ENCODE results near the gene RFX4. TPM values are rescaled to one million over a fixed set of nuclear protein-coding genes. Genes with fewer than 3 reads are reported as not detected.
"Not testable (repeated sequence)": the region's sequence is repeated elsewhere in the genome, so short reads cannot be mapped to it uniquely, and the experiment has no call there.

Gene RFX4
- total RNA-seq, 1 donor from 2014 or later = not detected

- intact Hi-C loops (cut with micrococcal nuclease) = no loop called here
Measured at GRCh38 chr12:106590601-106591000, 7.8 kb downstream of the RFX4 start.

DNA sequence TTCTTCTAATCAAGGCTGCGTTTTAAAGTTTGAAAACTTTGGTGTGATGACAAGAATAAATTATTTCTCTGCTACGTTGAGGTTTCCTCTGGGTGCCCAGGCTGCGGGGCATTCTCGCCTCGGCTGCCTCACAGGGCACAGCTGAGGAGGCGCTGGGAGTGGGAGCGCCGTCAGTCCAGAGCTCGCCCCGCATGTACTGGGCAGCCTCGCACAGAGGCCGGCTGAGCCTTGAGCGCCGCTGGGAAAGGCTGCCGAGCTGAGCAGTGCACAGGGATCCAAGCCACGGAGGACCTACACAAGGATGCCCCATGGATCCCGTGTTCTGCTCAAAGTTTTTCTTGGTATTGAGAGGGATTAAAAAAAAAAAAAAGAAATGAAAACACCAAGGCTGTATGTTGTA, 11.6 kb downstream of the RFX4 start:
- intact Hi-C loops (cut with micrococcal nuclease) = no loop called here

- intact Hi-C loops (cut with micrococcal nuclease) = no loop called here
Measured at GRCh38 chr12:106595268-106595667, 12.5 kb downstream of the RFX4 start.

DNA sequence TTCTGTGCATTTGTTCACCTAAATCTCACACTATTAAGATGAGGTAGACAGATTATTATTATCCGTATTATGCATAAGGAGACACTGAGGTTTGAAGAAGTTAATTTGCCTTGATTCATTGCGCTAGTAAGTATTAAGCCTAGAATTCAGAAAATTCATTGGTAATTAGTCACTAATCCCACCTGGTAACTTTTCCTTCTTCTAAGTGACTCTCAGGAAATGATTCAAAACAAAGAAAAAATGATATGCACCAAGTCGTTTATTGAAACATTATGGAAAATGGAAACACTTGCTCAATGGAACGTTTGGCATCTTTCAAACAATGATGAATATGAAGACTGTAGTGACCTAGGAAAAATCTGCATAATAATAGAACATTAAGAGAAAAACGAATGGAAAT, 15.2 kb downstream of the RFX4 start:
- intact Hi-C loops (cut with micrococcal nuclease) = no loop called here

DNA sequence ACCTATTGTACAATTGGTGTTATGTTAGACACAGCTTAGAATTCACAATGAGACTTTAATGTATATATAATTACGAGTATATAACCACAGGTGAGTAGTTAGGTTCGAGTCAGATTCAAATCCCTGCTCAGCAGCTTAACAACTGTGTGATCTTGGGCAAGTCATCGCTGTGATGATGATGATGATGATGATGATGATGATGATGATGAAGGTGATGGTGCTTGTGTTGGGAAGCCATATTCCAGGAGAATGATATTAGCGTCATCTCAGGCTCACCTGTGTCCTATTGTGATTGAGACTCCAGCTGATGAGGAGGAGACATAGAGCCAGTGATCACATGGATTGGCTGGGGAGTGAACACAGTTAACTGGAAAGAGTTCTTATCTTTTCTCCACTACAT, 16.5 kb downstream of the RFX4 start:
- intact Hi-C loops (cut with micrococcal nuclease) = no loop called here

GRCh38 chr12:106600503-106600902, 17.7 kb downstream of the RFX4 start:
- intact Hi-C loops (cut with micrococcal nuclease) = no loop called here

- intact Hi-C loops (cut with micrococcal nuclease) = no loop called here
Measured at GRCh38 chr12:106601031-106601430, 18.2 kb downstream of the RFX4 start.

DNA sequence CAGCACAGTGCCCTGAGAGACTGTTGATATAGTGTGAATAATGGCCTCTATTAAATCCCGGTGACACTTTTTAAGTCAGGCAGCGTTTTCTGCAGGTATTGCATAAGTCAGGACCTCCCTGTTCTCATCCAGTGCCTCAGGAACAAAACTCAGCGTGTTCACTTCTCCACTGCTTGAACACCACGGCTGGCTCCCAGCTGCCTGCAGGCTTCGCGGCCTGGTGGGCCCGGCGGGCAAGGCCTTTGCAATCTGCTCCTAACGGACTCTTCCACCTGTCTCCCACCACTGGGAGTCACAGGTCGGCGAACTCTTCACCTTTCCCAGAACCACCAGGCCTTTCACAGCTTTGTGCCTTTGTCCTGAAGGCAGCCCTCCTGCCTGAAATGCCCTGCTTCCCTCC, 18.7 kb downstream of the RFX4 start:
- intact Hi-C loops (cut with micrococcal nuclease) = no loop called here

DNA sequence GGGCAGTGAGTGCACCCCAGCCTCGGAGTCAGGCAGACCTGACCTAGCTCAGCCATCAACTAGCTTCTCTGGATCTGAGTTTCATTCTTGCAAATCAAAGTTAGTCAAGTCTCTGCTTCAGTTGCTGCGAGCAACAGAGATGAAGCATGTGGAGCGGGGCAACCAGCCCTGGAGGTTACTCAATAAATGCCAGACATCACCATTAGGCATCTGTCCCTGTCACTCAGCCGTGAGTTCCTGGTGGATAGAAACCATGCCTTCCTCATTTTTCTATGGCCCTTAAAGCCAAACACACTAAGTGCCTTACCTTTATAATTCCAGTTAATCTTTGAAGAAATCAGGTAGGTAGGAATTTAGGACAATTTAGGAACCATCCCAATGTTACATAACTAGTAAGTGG, 19.3 kb downstream of the RFX4 start:
- intact Hi-C loops (cut with micrococcal nuclease) = no loop called here

GRCh38 chr12:106605254-106605653, 22.4 kb downstream of the RFX4 start:
- intact Hi-C loops (cut with micrococcal nuclease) = no loop called here

- intact Hi-C loops (cut with micrococcal nuclease) = not testable (repeated sequence)
Measured at GRCh38 chr12:106620588-106620987, 37.8 kb downstream of the RFX4 start.

GRCh38 chr12:106625976-106626375, 43.2 kb downstream of the RFX4 start:
- intact Hi-C loops (cut with micrococcal nuclease) = no loop called here

DNA sequence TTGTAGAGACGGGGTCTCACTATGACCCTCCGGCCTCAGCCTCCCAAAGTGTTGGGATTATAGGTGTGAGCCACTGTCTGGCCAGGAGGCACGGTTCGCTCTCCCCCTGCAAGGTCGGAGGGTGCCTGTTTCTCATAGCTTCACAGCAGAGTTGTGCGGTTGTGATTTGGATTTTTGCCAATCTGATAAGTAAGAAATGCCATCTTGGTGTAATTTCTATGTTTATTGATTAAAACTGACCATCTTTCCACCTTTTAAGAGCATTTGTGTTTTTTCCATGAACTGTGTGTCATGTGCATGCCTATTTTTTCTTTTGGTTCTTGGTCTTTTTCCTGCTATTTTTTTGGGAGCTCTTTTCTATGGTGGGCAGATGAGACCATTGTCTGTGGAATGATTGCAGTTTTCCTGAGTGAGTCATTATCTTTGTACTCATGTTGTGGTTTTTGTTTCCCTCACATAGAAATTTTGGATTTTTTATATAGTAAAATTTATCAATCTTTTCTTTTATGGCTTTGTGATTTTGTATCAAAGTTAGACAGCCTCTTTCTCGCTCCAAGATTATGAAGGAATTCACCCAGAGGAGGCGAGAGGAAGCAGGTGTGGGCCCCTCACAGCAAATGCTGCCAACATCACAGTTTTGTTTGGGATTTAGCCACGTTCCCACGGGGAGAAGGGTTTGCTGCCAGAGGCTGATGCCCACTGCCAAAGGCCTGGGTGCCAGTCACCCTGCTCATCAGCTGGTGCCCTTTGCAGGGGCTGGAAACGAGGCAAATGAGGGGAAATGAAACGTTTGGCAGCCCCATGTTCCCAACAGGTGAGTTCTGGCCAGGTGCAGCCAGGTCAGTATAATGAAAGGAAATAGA, 47.2 kb downstream of the RFX4 start:
- intact Hi-C loops (cut with micrococcal nuclease) = no loop called here

DNA sequence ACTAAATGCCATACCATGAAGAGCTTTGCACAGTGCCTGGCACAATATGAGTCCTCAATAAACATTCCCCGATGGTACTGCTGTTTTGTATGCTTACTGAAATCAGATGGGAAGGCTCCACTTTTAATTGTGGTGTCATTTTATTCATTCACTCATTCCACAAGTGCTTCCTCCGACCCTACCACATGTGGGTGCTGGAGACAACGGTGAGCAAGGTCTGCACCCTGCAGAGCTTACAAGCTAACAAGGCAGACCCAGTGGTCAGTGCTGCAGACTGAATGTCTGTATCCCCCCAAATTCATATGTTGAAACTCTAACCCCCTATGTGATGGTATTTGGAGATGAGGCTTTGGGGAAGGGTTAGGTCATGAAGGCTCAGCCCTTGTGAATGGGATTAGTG, 48.3 kb downstream of the RFX4 start:
- intact Hi-C loops (cut with micrococcal nuclease) = no loop called here

DNA sequence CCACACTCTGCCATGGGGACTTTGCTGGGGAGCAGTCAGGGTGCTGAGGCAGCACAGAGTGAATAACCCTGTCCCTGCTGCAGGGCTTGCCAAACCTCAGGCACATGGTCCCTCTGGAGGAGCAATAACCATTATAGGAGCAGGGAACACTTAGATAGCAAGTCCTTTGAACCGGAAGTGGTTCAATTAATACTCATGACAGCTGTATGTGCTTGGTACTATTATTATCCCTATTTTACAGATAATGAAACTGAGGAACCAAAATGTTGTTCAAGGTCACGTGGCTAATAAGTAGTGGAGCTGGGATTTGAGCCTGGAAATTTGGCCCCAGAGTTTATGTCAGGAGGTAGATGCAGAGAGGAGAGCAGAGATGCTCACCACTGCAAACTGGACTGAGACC, 49.0 kb downstream of the RFX4 start:
- intact Hi-C loops (cut with micrococcal nuclease) = no loop called here

GRCh38 chr12:106632797-106633450, 50.1 kb downstream of the RFX4 start:
- intact Hi-C loops (cut with micrococcal nuclease) = no loop called here

DNA sequence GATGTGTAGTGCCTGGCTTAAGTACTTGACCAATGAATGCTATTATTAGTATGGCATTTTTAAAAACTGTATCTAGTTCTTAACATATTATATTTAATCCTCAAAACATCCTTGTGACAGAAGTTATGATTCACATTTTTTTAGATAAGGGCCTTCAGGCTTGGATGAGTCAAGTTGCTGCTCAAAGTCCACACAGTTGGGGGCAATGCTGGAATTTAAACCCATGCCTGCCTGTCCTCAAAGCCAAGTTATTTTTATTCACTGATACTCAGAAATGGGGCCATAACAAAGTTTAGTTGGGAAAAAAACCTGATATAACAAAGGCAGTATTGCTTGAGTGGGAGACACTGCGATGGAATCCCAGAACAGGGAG, 50.6 kb downstream of the RFX4 start:
- intact Hi-C loops (cut with micrococcal nuclease) = no loop called here

DNA sequence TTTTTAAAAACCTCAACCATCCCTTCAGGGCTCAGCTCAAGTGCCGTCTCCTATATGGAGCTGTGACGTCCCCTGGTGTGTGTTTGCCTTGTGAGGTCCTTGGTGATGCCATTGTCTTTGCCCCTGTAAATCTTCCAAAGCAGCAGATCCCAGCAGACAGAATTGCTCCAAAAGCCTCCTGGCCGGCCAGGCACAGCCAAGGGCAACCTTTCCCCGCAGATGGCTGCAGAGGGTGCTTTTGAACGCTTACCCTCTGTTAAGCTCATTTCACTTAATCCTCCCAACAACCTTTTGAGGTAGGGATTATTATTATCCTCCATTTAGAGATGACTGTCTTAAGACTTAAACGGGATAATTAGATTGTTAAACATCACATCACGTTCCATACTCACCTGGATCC, 51.4 kb downstream of the RFX4 start:
- intact Hi-C loops (cut with micrococcal nuclease) = no loop called here

DNA sequence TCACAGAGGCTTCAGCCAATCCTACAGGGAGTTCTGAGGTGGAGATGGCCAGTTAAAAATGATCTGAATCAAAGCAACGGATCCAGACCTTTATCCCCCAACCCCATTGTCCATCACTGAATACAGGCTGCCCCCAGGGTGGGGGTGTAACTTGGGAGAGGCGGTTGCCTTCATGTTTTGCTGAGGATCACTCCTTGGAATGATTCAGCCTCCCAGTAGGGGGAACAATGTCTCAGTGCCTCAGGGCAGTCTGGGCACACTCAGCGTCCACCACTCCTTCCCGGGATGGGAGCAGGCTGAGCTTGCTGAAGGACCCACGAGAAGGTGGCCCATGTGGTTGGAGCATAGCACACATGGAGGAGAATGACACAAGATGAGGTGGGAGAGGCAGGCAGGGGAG, 60.2 kb downstream of the RFX4 start:
- intact Hi-C loops (cut with micrococcal nuclease) = no loop called here

DNA sequence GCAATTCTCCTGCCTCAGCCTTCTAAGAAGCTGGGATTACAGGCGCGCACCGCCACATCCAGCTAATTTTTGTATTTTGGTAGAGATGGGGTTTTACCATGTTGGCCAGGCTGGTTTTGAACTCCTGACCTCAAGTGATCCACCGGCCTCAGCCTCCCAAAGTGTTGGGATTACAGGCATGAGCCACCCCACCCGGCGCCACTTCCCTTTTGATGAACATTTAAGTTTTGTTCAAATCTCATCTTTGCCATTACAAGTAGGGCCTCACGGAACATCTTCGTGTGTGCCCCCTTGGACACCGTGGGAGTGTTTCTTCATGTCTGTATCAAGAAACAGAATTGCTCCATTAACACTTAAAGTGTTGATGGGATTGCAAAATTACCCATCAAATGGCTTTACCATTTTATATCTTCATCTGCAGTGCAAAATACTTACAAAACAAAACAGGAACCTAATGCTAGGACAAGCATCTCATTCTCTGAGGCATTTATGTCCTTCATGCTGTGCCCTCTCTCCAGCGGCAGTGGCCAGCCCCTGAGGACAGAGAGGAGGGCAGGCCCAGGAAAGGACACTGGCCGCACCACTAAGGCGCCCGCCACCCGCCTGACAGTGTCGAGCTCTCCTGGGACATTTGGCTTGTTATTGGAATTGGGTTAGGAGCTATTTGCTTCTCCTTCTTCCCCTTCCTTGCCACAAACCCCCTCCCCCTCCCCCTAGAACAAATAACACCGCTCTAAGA, 61.7 kb downstream of the RFX4 start:
- intact Hi-C loops (cut with micrococcal nuclease) = no loop called here

DNA sequence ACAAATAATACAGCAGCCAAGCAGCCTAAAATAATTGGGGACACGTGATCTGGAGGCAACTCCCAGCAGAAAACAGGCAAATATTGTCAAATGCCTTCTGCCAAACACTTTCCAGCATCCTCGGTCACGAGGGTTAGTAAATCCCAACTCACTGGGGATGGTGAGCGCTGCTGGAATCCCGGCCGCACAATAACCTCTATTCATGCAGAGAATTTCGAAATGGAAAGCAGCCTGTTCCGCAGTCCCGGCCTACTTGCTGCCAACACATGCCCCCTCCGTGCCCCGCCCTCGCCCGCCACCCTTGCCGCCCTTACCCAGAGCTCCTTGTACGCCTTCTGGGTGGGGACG, 62.2 kb downstream of the RFX4 start:
- intact Hi-C loops (cut with micrococcal nuclease) = no loop called here
